ENCODE results near the gene ZFC3H1.

ZFC3H1 gene

DNA sequence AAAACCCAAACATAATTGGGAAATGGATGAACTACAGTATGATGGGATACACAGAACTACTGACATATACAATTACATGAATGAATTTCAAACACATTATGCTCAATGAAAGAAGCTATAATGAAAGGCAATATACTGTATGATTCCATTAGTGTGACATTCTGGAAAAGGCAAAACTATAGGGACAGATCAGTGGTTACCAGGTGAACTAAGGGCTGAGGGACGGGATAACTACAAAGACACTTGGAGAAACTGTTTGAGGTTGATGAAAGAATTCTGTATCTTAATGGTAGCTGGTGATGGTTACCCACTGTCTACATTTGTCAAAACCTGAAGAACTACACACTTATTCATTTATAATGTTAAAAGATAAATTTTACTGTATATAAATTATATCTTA, 7.7 kb downstream of the ZFC3H1 start:
- Histone ChIP-seq H3K4me3 (ENCODE audit: low read depth, low read length) (no peak overlapping the region), H3K9me3 (ENCODE audit: control insufficient read depth, low read length) (no peaks in the 10 kb centered on the region), H2AFZ (no peak overlapping the region), H3K4me2 (ENCODE audit: low read length) (no peak overlapping the region), H3K79me2 (peaks cover 28% of the 10 kb centered on the region), H3K27me3 (ENCODE audit: control insufficient read depth, insufficient read depth, low read length) (no peaks in the 10 kb centered on the region), H3K4me1 (no peaks in the 10 kb centered on the region), H3K9ac (no peak overlapping the region), H3K36me3 (ENCODE audit: control insufficient read depth, insufficient read depth, low read length) (no peaks in the 10 kb centered on the region), H3K27ac (no peak overlapping the region)
- TF ChIP-seq, protein P1, sequence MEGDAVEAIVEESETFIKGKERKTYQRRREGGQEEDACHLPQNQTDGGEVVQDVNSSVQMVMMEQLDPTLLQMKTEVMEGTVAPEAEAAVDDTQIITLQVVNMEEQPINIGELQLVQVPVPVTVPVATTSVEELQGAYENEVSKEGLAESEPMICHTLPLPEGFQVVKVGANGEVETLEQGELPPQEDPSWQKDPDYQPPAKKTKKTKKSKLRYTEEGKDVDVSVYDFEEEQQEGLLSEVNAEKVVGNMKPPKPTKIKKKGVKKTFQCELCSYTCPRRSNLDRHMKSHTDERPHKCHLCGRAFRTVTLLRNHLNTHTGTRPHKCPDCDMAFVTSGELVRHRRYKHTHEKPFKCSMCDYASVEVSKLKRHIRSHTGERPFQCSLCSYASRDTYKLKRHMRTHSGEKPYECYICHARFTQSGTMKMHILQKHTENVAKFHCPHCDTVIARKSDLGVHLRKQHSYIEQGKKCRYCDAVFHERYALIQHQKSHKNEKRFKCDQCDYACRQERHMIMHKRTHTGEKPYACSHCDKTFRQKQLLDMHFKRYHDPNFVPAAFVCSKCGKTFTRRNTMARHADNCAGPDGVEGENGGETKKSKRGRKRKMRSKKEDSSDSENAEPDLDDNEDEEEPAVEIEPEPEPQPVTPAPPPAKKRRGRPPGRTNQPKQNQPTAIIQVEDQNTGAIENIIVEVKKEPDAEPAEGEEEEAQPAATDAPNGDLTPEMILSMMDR (IDR thresholded peaks at IDR 0.05) = no peak

DNA sequence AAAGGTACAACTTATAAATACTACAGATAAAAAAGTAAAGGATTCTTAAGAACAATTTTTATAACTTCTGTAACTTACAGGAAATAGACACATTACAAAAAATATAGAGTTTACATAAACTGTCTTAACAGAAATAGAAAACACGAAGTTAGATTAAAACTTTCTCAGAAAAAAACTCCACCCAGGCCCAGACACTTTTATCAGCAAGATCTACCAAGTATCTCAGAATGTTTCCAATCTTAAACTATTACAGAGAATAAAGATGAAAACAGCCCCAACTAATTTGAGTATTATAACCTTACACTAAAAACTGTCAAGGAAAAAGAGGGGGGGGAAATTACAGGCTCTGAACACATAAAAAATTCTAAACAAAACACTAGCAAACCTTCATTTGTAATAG, 8.2 kb downstream of the ZFC3H1 start:
- no peak overlapping the region for H3K4me2 ChIP-seq (ENCODE audit: low read length)
- peaks cover 28% of the 10 kb centered on the region for H3K79me2 ChIP-seq
- H3K36me3 ChIP-seq (ENCODE audit: control insufficient read depth, insufficient read depth, low read length) = no peaks in the 10 kb centered on the region
- TF ChIP-seq, protein P1 (IDR thresholded peaks at IDR 0.05) = no peak
- no peak overlapping the region for H3K4me3 ChIP-seq (ENCODE audit: low read depth, low read length)
- H3K27me3 ChIP-seq (ENCODE audit: control insufficient read depth, insufficient read depth, low read length) = no peaks in the 10 kb centered on the region
- H3K9ac ChIP-seq = no peak overlapping the region
- H3K4me1 ChIP-seq = no peaks in the 10 kb centered on the region
- H3K27ac ChIP-seq = no peak overlapping the region
- no peaks in the 10 kb centered on the region for H3K9me3 ChIP-seq (ENCODE audit: control insufficient read depth, low read length)
- no peak overlapping the region for H2AFZ ChIP-seq

DNA sequence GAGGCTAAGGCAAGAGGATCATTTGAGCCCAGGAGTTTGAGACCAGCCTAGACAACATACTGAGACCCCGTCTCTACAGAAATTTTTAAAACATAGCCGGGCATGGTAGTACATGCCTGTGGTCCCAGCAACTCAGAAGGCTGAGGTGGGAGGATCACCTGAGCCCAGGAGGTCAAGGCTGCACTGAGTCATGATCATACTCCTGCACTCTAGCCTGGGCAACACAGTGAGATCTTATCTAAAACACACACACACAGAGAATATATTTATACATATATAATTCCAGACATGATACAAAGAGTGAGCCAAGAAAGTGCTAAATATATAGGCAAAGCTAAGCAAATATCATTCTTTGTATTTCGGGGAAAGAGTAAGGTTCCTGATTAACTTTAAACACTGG, 9.4 kb downstream of the ZFC3H1 start:
- H3K9ac ChIP-seq = no peak overlapping the region
- no peak overlapping the region for H3K4me3 ChIP-seq (ENCODE audit: low read depth, low read length)
- no peaks in the 10 kb centered on the region for H3K9me3 ChIP-seq (ENCODE audit: control insufficient read depth, low read length)
- H3K79me2 ChIP-seq = peaks cover 31% of the 10 kb centered on the region
- no peak overlapping the region for H3K27ac ChIP-seq
- TF ChIP-seq, protein P1 (IDR thresholded peaks at IDR 0.05) = no peak
- no peaks in the 10 kb centered on the region for H3K4me1 ChIP-seq
- no peaks in the 10 kb centered on the region for H3K36me3 ChIP-seq (ENCODE audit: control insufficient read depth, insufficient read depth, low read length)
- H3K4me2 ChIP-seq (ENCODE audit: low read length) = no peak overlapping the region
- H2AFZ ChIP-seq = no peak overlapping the region
- H3K27me3 ChIP-seq (ENCODE audit: control insufficient read depth, insufficient read depth, low read length) = no peaks in the 10 kb centered on the region

DNA sequence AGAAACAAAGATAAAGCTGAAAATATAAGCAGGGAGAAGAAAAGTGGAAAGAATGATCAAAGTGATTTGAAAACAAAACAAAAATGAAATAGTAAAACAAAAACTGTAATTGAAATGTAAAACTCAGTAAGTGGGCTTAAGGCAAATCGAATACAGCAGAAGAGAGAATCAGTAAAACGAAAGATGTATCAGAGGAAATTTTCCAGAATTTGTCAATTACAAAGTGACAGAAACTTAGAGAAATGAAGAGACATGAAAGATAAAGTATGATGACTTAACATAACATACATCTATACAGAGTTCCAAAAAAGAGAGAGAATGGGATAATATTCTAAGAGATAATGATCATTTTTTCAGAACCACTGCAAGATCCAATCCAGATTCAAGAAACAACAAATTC, 10.5 kb downstream of the ZFC3H1 start:
- Histone ChIP-seq H3K79me2 (peaks cover 33% of the 10 kb centered on the region), H3K4me2 (ENCODE audit: low read length) (no peak overlapping the region), H3K27ac (no peak overlapping the region), H3K36me3 (ENCODE audit: control insufficient read depth, insufficient read depth, low read length) (no peaks in the 10 kb centered on the region), H2AFZ (no peak overlapping the region), H3K9me3 (ENCODE audit: control insufficient read depth, low read length) (no peaks in the 10 kb centered on the region), H3K27me3 (ENCODE audit: control insufficient read depth, insufficient read depth, low read length) (no peaks in the 10 kb centered on the region), H3K4me1 (no peaks in the 10 kb centered on the region), H3K4me3 (ENCODE audit: low read depth, low read length) (no peak overlapping the region), H3K9ac (no peak overlapping the region)
- TF ChIP-seq, protein P1 (IDR thresholded peaks at IDR 0.05) = no peak

DNA sequence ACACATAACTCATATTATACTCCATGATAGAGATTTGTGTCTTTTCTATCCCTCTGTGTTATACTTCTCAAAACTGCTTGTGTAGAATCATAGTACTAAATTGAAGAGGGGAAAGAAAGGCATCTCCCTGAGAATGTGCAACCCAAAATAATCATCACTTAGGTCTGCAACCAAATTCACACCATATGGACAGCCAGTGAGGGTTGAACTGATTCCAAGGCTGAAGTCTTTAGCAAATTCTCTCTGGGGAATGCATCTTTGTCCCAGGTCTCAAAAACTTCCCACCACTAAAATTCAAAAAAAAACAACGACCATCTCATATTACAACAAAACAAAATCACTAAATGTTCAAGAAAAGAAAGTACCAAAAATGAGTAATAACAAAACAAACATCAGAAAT, 11.0 kb downstream of the ZFC3H1 start:
- TF ChIP-seq, protein P1 (IDR thresholded peaks at IDR 0.05) = no peak
- H3K9me3 ChIP-seq (ENCODE audit: control insufficient read depth, low read length) = no peaks in the 10 kb centered on the region
- H3K9ac ChIP-seq = no peak overlapping the region
- H2AFZ ChIP-seq = no peak overlapping the region
- no peak overlapping the region for H3K27ac ChIP-seq
- no peaks in the 10 kb centered on the region for H3K4me1 ChIP-seq
- H3K27me3 ChIP-seq (ENCODE audit: control insufficient read depth, insufficient read depth, low read length) = no peaks in the 10 kb centered on the region
- H3K4me2 ChIP-seq (ENCODE audit: low read length) = no peak overlapping the region
- peaks cover 33% of the 10 kb centered on the region for H3K79me2 ChIP-seq
- H3K4me3 ChIP-seq (ENCODE audit: low read depth, low read length) = no peak overlapping the region
- no peaks in the 10 kb centered on the region for H3K36me3 ChIP-seq (ENCODE audit: control insufficient read depth, insufficient read depth, low read length)
